Measurements from ENCODE around the gene CAPN5. TPM values are rescaled to one million over a fixed set of nuclear protein-coding genes. Genes with fewer than 3 reads are reported as not detected.

CAPN5 gene
- total RNA-seq, 1 experiment from 2014 or later = 12.9 TPM

GRCh38 chr11:77063861-77064260 is 2.9 kb upstream of the CAPN5 start:
- DNase-seq (ENCODE audit: low read depth) = no peak

GRCh38 chr11:77064648-77065217 is 2.0 kb upstream of the CAPN5 start:
- no peak for DNase-seq (ENCODE audit: low read depth)

- no peak for DNase-seq (ENCODE audit: low read depth)
Observed at GRCh38 chr11:77065878-77066228, 918 bp upstream of the CAPN5 start.

- no peak for DNase-seq (ENCODE audit: low read depth)
Observed at GRCh38 chr11:77067861-77068443, 1.2 kb downstream of the CAPN5 start.

- DNase-seq (ENCODE audit: low read depth) = no peak
Observed at GRCh38 chr11:77068457-77069335, 1.9 kb downstream of the CAPN5 start.

GRCh38 chr11:77069336-77069968 is 2.7 kb downstream of the CAPN5 start:
- DNase-seq (ENCODE audit: low read depth) = no peak

GRCh38 chr11:77069969-77070582 is 3.3 kb downstream of the CAPN5 start:
- DNase-seq (ENCODE audit: low read depth) = no peak

- DNase-seq (ENCODE audit: low read depth) = no peak
Observed at GRCh38 chr11:77071077-77071476, 4.3 kb downstream of the CAPN5 start.

GRCh38 chr11:77071671-77072605 is 5.2 kb downstream of the CAPN5 start:
- DNase-seq (ENCODE audit: low read depth) = peak; percentile 61

- DNase-seq (ENCODE audit: low read depth) = no peak
Observed at GRCh38 chr11:77072851-77073327, 6.1 kb downstream of the CAPN5 start.

- peak; percentile 90 for DNase-seq (ENCODE audit: low read depth)
Observed at GRCh38 chr11:77073328-77074001, 6.7 kb downstream of the CAPN5 start.

- no peak for DNase-seq (ENCODE audit: low read depth)
Observed at GRCh38 chr11:77074205-77074604, 7.4 kb downstream of the CAPN5 start.

- DNase-seq (ENCODE audit: low read depth) = no peak
Observed at GRCh38 chr11:77074626-77075221, 8.0 kb downstream of the CAPN5 start.

- DNase-seq (ENCODE audit: low read depth) = no peak
Observed at GRCh38 chr11:77075425-77075905, 8.7 kb downstream of the CAPN5 start.

- DNase-seq (ENCODE audit: low read depth) = no peak
Observed at GRCh38 chr11:77079666-77080065, 12.9 kb downstream of the CAPN5 start.

- DNase-seq (ENCODE audit: low read depth) = peak; percentile 40
Observed at GRCh38 chr11:77080643-77081210, 14.0 kb downstream of the CAPN5 start.

- no peak for DNase-seq (ENCODE audit: low read depth)
Observed at GRCh38 chr11:77081381-77081851, 14.6 kb downstream of the CAPN5 start.

GRCh38 chr11:77081976-77082836 is 15.4 kb downstream of the CAPN5 start:
- no peak for DNase-seq (ENCODE audit: low read depth)
